ENCODE data around the gene B4GALT1. TPM values are rescaled to one million over a fixed set of nuclear protein-coding genes. Genes with fewer than 3 reads are reported as not detected.

Gene B4GALT1
- total RNA-seq, 4 donors from 2014 or later = 23.7 to 126 (median 93.7) TPM

- in situ Hi-C loops (cut with MboI; ENCODE audit: low pct_ligation_motif_present in 1 of 4, low pct_unique_long_range_greater_than_20kb in 1 of 4, low sequenced_read_pairs in 3 of 4) (no loop called here), intact Hi-C loops (cut with DNase I; ENCODE audit: low total_unique reads) (loop anchor here (10.0 kb wide), 1 partner anchor 46 kb away; no protein-coding TSS in a partner anchor)
- WGBS, 2 donors (ENCODE audit: low coverage in 1 of 2) = 0 to 18% methylated on average over 2 to 9 of the region's 9 CpGs
- TF ChIP-seq POLR2A (IDR thresholded peaks at IDR 0.05) = no peak
- TF ChIP-seq POLR2AphosphoS5 (IDR thresholded peaks at IDR 0.05) = peak in 2 of 3 donors; percentile 4 to 58
- no peaks in the 10 kb centered on the region for H3K27me3 ChIP-seq
- peak; percentile 86 for DNase-seq
- peak overlapping the region; percentile 93 to 97 (median 96) for H3K27ac ChIP-seq
- peaks cover 61 to 94% (median 77%) of the 10 kb centered on the region in 4 donors for H3K4me1 ChIP-seq
- H3K4me3 ChIP-seq = no peak overlapping the region
- H3K36me3 ChIP-seq = no peaks in the 10 kb centered on the region
- H3K9me3 ChIP-seq = no peaks in the 10 kb centered on the region
These were observed 8.0 kb downstream of the B4GALT1 start for GRCh38 chr9:33158843-33159776.

- H3K27me3 ChIP-seq = no peaks in the 10 kb centered on the region
- WGBS, 2 donors (ENCODE audit: low coverage in 1 of 2) = 54 to 59% methylated on average over 5 to 6 of the region's 6 CpGs
- no peak for DNase-seq
- H3K36me3 ChIP-seq = no peaks in the 10 kb centered on the region
- H3K4me1 ChIP-seq = peaks cover 54 to 88% (median 68%) of the 10 kb centered on the region in 4 donors
- intact Hi-C loops (cut with DNase I; ENCODE audit: low total_unique reads) = loop anchor here (10.0 kb wide), 1 partner anchor 47 kb away; no protein-coding TSS in a partner anchor
- peak overlapping the region; percentile 93 to 97 (median 96) for H3K27ac ChIP-seq
- in situ Hi-C loops (cut with MboI; ENCODE audit: low pct_ligation_motif_present in 1 of 4, low pct_unique_long_range_greater_than_20kb in 1 of 4, low sequenced_read_pairs in 3 of 4) = no loop called here
- TF ChIP-seq EP300 (IDR thresholded peaks at IDR 0.05; ENCODE audit: low read depth) = no peak
- no peak for TF ChIP-seq POLR2A (IDR thresholded peaks at IDR 0.05)
- no peak for TF ChIP-seq POLR2AphosphoS5 (IDR thresholded peaks at IDR 0.05)
- TF ChIP-seq, protein P1, sequence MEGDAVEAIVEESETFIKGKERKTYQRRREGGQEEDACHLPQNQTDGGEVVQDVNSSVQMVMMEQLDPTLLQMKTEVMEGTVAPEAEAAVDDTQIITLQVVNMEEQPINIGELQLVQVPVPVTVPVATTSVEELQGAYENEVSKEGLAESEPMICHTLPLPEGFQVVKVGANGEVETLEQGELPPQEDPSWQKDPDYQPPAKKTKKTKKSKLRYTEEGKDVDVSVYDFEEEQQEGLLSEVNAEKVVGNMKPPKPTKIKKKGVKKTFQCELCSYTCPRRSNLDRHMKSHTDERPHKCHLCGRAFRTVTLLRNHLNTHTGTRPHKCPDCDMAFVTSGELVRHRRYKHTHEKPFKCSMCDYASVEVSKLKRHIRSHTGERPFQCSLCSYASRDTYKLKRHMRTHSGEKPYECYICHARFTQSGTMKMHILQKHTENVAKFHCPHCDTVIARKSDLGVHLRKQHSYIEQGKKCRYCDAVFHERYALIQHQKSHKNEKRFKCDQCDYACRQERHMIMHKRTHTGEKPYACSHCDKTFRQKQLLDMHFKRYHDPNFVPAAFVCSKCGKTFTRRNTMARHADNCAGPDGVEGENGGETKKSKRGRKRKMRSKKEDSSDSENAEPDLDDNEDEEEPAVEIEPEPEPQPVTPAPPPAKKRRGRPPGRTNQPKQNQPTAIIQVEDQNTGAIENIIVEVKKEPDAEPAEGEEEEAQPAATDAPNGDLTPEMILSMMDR (IDR thresholded peaks at IDR 0.05) = no peak
- H3K9me3 ChIP-seq = no peaks in the 10 kb centered on the region
- H3K4me3 ChIP-seq = no peak overlapping the region
These were observed 8.9 kb downstream of the B4GALT1 start for GRCh38 chr9:33157960-33158842.

GRCh38 chr9:33155393-33155792, 11.7 kb downstream of the B4GALT1 start:
- Histone ChIP-seq H3K4me3 (no peak overlapping the region), H3K27me3 (no peaks in the 10 kb centered on the region), H3K4me1 (peaks cover 47 to 88% (median 56%) of the 10 kb centered on the region in 4 donors), H3K9me3 (no peaks in the 10 kb centered on the region), H3K27ac (peak overlapping the region in 1 of 4 donors; percentile 14), H3K36me3 (no peaks in the 10 kb centered on the region)
- intact Hi-C loops (cut with DNase I; ENCODE audit: low total_unique reads) = loop anchor here (10.0 kb wide), 1 partner anchor 49 kb away; no protein-coding TSS in a partner anchor
- DNase-seq = no peak
- WGBS, 2 donors (ENCODE audit: low coverage in 1 of 2) = 75 to 100% methylated on average over 1 to 4 of the region's 4 CpGs
- in situ Hi-C loops (cut with MboI; ENCODE audit: low pct_ligation_motif_present in 1 of 4, low pct_unique_long_range_greater_than_20kb in 1 of 4, low sequenced_read_pairs in 3 of 4) = no loop called here
- no peak for TF ChIP-seq EP300 (IDR thresholded peaks at IDR 0.05; ENCODE audit: low read depth)
- TF ChIP-seq POLR2AphosphoS5 (IDR thresholded peaks at IDR 0.05) = no peak
- no peak for TF ChIP-seq POLR2A (IDR thresholded peaks at IDR 0.05)
- TF ChIP-seq, protein P1 (IDR thresholded peaks at IDR 0.05) = no peak

- intact Hi-C loops (cut with DNase I; ENCODE audit: low total_unique reads) = loop anchor here (10.0 kb wide), 1 partner anchor 50 kb away; no protein-coding TSS in a partner anchor
- peak overlapping the region in 1 of 4 donors; percentile 31 for H3K27ac ChIP-seq
These were observed 12.8 kb downstream of the B4GALT1 start for GRCh38 chr9:33154371-33154770.

More at GRCh38 chr9:33154371-33154770, 12.8 kb downstream of the B4GALT1 start:
- no peak for DNase-seq
- in situ Hi-C loops (cut with MboI; ENCODE audit: low pct_ligation_motif_present in 1 of 4, low pct_unique_long_range_greater_than_20kb in 1 of 4, low sequenced_read_pairs in 3 of 4) = no loop called here
- no peak for TF ChIP-seq POLR2A (IDR thresholded peaks at IDR 0.05)
- TF ChIP-seq, protein P1 (IDR thresholded peaks at IDR 0.05) = no peak
- TF ChIP-seq POLR2AphosphoS5 (IDR thresholded peaks at IDR 0.05) = no peak
- no peak for TF ChIP-seq EP300 (IDR thresholded peaks at IDR 0.05; ENCODE audit: low read depth)
- WGBS, 2 donors (ENCODE audit: low coverage in 1 of 2) = 57 to 58% methylated on average over 3 of the region's 3 CpGs
- Histone ChIP-seq H3K9me3 (no peaks in the 10 kb centered on the region), H3K4me1 (peaks cover 38 to 84% (median 45%) of the 10 kb centered on the region in 4 donors), H3K4me3 (no peak overlapping the region), H3K36me3 (no peaks in the 10 kb centered on the region), H3K27me3 (no peaks in the 10 kb centered on the region)

All from transverse colon (tissue), 4 donors.